ES-I3 (cell line): ENCODE data around the gene FUBP1.
"Not testable (repeated sequence)": the region's sequence is repeated elsewhere in the genome, so short reads cannot be mapped to it uniquely, and the experiment has no call there.

ENCODE experiments used
- H3K36me3 ChIP-seq: 2 replicates; pipeline ENCODE4 v1.6.1; 2013; ENCODE audit warnings: mild to moderate bottlenecking, low read length, control low read depth, moderate library complexity; ENCODE audit not compliant: insufficient read depth
- H3K4me1 ChIP-seq: 2 replicates; pipeline ENCODE4 v1.6.1; 2013; ENCODE audit warnings: mild to moderate bottlenecking, control low read depth, low read length; ENCODE audit not compliant: insufficient read depth
- H3K9ac ChIP-seq: 2 replicates; pipeline ENCODE4 v1.6.1; 2013; ENCODE audit warnings: low read depth, mild to moderate bottlenecking, low read length, moderate library complexity
- H3K9me3 ChIP-seq: 2 replicates; pipeline ENCODE4 v1.6.1; 2013; ENCODE audit warnings: mild to moderate bottlenecking, low read length, moderate library complexity; ENCODE audit not compliant: control insufficient read depth, insufficient read depth

The FUBP1 gene

GRCh38 chr1:78003070-78003746, 24.3 kb upstream of the FUBP1 start:
- H3K9ac ChIP-seq, result no peak overlapping the region

GRCh38 chr1:78000536-78000935, 21.7 kb upstream of the FUBP1 start:
- H3K4me1 ChIP-seq, H3K36me3 ChIP-seq, H3K9ac ChIP-seq, H3K9me3 ChIP-seq: not testable (repeated sequence)

More at GRCh38 chr1:78003070-78003746, 24.3 kb upstream of the FUBP1 start:
- no peaks in the 10 kb centered on the region; the same call in 1 of the 2 replicates for H3K4me1 ChIP-seq
- no peaks in the 10 kb centered on the region for H3K9me3 ChIP-seq
- H3K36me3 ChIP-seq, result no peaks in the 10 kb centered on the region

GRCh38 chr1:77996734-77997133, 17.9 kb upstream of the FUBP1 start:
- Histone ChIP-seq H3K36me3 (no peaks in the 10 kb centered on the region), H3K4me1 (no peaks in the 10 kb centered on the region), H3K9ac (no peak overlapping the region), H3K9me3 (no peaks in the 10 kb centered on the region)

GRCh38 chr1:77994117-77994705, 15.3 kb upstream of the FUBP1 start:
- Histone ChIP-seq H3K4me1 (no peaks in the 10 kb centered on the region), H3K36me3 (no peaks in the 10 kb centered on the region), H3K9me3 (no peaks in the 10 kb centered on the region), H3K9ac (no peak overlapping the region)

GRCh38 chr1:77991638-77992037, 12.8 kb upstream of the FUBP1 start:
- H3K9me3 ChIP-seq, result no peaks in the 10 kb centered on the region
- H3K9ac ChIP-seq, result no peak overlapping the region
- H3K4me1 ChIP-seq, result 0 out of 2 replicates have a peak, but pooled peaks cover 4% of the 10 kb centered on the region
- H3K36me3 ChIP-seq, result no peaks in the 10 kb centered on the region

GRCh38 chr1:77990629-77991204, 11.8 kb upstream of the FUBP1 start:
- Histone ChIP-seq H3K4me1 (peaks cover 6% of the 10 kb centered on the region; the same call in 1 of the 2 replicates), H3K9ac (no peak overlapping the region), H3K9me3 (no peaks in the 10 kb centered on the region), H3K36me3 (no peaks in the 10 kb centered on the region)

GRCh38 chr1:77989744-77990143, 10.9 kb upstream of the FUBP1 start:
- H3K9me3 ChIP-seq, result no peaks in the 10 kb centered on the region
- peaks cover 6% of the 10 kb centered on the region; the same call in 1 of the 2 replicates for H3K4me1 ChIP-seq
- no peaks in the 10 kb centered on the region for H3K36me3 ChIP-seq
- H3K9ac ChIP-seq, result no peak overlapping the region

- Histone ChIP-seq H3K4me1 (peaks cover 11% of the 10 kb centered on the region; the same call in 1 of the 2 replicates), H3K9me3 (no peaks in the 10 kb centered on the region), H3K36me3 (no peaks in the 10 kb centered on the region), H3K9ac (no peak overlapping the region)
Measured at GRCh38 chr1:77987919-77988318, 9.0 kb upstream of the FUBP1 start.

- Histone ChIP-seq H3K36me3 (no peaks in the 10 kb centered on the region), H3K9ac (no peak overlapping the region), H3K9me3 (no peaks in the 10 kb centered on the region), H3K4me1 (peaks cover 11% of the 10 kb centered on the region; the same call in 1 of the 2 replicates)
Measured at GRCh38 chr1:77986810-77987209, 7.9 kb upstream of the FUBP1 start.

- Histone ChIP-seq H3K36me3 (no peaks in the 10 kb centered on the region), H3K9me3 (no peaks in the 10 kb centered on the region), H3K9ac (no peak overlapping the region), H3K4me1 (peaks cover 11% of the 10 kb centered on the region; the same call in 1 of the 2 replicates)
Measured at GRCh38 chr1:77984629-77985028, 5.8 kb upstream of the FUBP1 start.

GRCh38 chr1:77983997-77984355, 5.1 kb upstream of the FUBP1 start:
- H3K4me1 ChIP-seq, result peaks cover 11% of the 10 kb centered on the region; the same call in 1 of the 2 replicates
- no peak overlapping the region for H3K9ac ChIP-seq

GRCh38 chr1:77983352-77983996, 4.6 kb upstream of the FUBP1 start:
- not testable (repeated sequence) for H3K9me3 ChIP-seq, H3K36me3 ChIP-seq, H3K9ac ChIP-seq
- peaks cover 11% of the 10 kb centered on the region; the same call in 1 of the 2 replicates for H3K4me1 ChIP-seq

More at GRCh38 chr1:77983997-77984355, 5.1 kb upstream of the FUBP1 start:
- Histone ChIP-seq H3K36me3 (no peaks in the 10 kb centered on the region), H3K9me3 (no peaks in the 10 kb centered on the region)

GRCh38 chr1:77978293-77978968, 441 bp downstream of the FUBP1 start:
- Histone ChIP-seq H3K9me3 (no peaks in the 10 kb centered on the region), H3K36me3 (no peaks in the 10 kb centered on the region), H3K4me1 (peaks cover 21% of the 10 kb centered on the region; the same call in 1 of the 2 replicates), H3K9ac (peak overlapping the region; percentile 98)

- Histone ChIP-seq H3K9me3 (no peaks in the 10 kb centered on the region), H3K4me1 (peaks cover 23% of the 10 kb centered on the region), H3K9ac (peak overlapping the region; percentile 98), H3K36me3 (no peaks in the 10 kb centered on the region)
Measured at GRCh38 chr1:77977989-77978292, 931 bp downstream of the FUBP1 start.
